Measurements from ENCODE around the gene RGS3.

DNA sequence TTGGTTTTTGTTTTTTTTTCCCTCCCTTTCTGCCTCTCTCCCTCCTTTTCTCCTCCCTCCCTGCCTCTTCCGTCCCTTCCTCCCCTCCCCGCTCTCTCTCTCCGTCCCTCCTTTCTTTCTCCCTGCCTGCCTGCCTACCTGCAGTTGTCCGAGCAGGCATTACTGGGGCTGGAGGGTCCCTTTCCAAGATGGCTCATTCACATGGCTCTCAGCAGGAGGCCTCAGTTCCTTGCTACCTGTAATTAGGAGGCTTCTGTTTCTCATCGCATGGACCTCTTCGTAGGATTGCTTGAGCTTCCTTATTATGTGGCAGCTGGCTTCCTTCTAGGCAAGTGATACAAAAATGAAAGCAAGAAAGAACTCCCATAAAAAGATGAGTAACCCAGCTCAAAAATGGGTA is 8.0 kb downstream of the RGS3 start:
- TF ChIP-seq, protein P1, sequence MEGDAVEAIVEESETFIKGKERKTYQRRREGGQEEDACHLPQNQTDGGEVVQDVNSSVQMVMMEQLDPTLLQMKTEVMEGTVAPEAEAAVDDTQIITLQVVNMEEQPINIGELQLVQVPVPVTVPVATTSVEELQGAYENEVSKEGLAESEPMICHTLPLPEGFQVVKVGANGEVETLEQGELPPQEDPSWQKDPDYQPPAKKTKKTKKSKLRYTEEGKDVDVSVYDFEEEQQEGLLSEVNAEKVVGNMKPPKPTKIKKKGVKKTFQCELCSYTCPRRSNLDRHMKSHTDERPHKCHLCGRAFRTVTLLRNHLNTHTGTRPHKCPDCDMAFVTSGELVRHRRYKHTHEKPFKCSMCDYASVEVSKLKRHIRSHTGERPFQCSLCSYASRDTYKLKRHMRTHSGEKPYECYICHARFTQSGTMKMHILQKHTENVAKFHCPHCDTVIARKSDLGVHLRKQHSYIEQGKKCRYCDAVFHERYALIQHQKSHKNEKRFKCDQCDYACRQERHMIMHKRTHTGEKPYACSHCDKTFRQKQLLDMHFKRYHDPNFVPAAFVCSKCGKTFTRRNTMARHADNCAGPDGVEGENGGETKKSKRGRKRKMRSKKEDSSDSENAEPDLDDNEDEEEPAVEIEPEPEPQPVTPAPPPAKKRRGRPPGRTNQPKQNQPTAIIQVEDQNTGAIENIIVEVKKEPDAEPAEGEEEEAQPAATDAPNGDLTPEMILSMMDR (conservative IDR thresholded peaks at IDR 0.05), result no peak
- no peak for TF ChIP-seq ZFX (IDR thresholded peaks at IDR 0.05)
